Activated CD8-positive, alpha-beta memory T cell treated with anti-CD3 and anti-CD28 coated beads for 1 hour (primary cell): Measurements from ENCODE around the gene SIDT1.

Experiments
- DNase-seq, 2 donors: peaks; one replicate each; pipeline ENCODE4 v3.0.0-alpha.2; 2020; ENCODE audit warnings: low read depth in 1 of 2; ENCODE audit errors: extremely low read depth in 1 of 2

The SIDT1 gene

DNA sequence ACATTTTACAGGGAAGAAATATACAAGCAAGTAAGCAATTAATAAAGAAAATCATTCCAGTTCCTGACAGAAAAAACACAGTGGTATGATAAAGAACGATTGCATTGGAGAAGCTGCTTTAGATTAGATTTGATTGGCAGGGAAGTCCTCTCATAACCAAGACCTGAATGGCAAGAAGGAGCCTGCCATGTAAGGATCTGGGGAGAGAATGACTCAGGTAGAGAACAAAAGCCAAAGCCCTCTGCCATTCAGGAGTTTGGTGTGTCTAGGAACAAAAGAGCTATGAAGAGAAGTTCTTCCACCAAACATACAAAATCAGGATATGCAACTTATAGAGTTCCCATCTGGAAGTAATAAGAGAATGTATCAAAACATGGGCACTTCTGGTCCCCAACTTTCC, 57.6 kb downstream of the SIDT1 start:
- no peak for DNase-seq

DNA sequence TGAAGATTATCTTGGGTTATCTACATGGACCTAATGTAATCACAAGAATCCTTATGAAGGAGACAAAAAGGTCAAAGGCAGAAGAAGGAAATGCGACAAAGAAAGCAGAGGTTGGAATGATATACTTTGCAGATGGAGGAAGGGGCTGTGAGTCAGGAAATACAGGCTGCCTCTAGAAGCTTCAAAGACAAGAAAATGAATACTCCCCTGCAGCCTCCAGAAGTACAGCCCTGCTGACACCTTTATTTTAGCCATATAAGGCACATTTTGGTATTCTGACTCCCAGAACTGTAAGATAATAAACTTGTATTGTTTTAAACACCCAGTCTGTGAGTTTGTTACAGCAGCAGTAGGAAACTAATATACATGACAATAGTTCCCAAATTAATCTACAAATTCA, 58.6 kb downstream of the SIDT1 start:
- no peak for DNase-seq

DNA sequence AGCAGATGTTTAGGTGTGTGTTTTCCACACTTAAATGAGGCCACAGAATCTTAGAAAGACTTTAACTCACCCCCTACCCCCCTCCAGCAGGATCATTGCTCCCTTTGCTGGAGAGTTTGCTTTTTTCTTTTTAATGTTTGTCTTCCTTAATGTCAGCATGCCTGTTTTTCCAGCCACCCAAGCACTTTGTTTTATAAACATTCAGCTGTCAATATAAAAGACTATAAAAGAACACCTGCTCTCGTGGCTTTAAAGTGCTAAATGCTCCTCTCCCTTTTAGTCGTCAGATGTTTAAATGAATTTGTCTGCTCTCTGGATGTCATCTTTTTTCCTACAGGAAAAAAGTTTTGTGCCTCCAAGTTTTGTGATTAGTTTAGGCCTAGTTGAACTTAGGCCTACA, 61.7 kb downstream of the SIDT1 start:
- DNase-seq = no peak

GRCh38 chr3:113597596-113598354, 65.4 kb downstream of the SIDT1 start:
- DNase-seq = no peak

DNA sequence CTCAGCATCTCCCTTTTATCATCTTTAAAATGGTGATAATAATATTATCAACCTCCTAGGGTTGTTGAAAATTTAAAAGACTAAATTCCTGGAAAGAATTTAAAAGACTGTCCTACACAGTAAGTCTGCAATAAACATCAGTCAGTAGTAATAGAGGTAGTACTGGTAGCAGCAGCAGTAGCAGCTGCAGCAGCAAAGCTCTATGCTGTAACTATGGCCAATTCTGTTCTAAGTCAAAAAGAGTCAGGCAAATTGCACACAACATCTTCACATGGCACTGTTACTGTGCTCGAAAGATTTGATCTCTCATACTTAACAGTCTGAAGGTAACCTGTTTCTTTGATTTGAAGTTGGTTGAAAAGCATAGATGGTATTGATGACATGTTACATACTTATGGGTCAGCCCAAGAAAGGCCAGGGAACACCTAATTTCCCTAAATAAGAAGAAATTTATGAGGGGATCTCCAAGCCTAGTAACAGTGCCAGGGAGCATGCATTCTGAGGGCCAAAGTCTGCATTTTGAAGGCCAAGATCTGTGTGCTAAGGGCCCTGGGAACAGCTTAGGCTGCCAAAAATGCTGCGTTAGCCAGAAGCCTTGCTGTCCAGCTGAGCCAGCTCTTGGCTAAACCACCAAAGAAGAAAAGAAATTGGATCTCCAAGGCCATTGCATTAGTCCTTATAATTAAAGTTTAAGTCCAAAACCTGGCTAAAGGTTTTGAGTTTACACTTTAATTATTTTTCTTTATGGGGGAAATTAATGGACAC, 68.2 kb downstream of the SIDT1 start:
- no peak for DNase-seq

- DNase-seq = no peak
Measured at GRCh38 chr3:113601240-113601639, 68.9 kb downstream of the SIDT1 start.

DNA sequence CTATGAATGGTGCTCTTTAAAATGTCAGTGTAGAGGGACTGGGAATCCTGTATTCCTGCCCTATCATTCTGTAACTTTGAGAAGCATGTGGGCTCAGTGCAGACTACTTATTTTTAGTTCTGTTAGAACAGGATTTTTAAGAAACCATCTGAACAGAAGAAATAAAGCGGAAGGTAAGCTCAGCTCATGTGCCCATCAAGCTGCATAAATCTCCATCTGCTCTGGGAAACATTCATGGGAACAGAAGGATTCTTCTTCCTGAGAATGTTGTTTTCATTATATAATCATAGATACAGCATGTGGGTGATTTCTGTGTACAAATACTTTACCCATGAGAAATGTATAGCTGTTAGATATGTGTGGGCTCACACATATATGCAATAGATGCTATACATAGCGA, 69.9 kb downstream of the SIDT1 start:
- DNase-seq = no peak

DNA sequence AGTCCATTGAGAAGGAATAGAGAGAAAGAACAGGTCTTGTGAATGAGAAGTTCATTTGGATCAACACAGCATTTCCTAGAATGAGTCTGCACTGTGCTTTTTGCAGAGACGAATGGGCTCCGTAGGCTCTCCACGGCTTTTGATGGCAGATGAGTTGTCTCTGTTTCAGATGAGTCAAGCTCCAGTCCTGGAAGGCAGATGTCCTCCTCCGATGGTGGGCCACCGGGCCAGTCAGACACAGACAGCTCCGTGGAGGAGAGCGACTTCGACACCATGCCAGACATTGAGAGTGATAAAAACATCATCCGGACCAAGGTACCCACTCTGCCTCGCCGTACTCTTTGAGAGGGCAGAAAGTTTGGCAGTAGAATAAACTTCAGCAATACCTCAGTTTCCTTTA, 70.5 kb downstream of the SIDT1 start:
- DNase-seq = no peak

GRCh38 chr3:113606539-113607218, 74.3 kb downstream of the SIDT1 start:
- DNase-seq = no peak

GRCh38 chr3:113607219-113607596, 74.9 kb downstream of the SIDT1 start:
- DNase-seq = no peak

DNA sequence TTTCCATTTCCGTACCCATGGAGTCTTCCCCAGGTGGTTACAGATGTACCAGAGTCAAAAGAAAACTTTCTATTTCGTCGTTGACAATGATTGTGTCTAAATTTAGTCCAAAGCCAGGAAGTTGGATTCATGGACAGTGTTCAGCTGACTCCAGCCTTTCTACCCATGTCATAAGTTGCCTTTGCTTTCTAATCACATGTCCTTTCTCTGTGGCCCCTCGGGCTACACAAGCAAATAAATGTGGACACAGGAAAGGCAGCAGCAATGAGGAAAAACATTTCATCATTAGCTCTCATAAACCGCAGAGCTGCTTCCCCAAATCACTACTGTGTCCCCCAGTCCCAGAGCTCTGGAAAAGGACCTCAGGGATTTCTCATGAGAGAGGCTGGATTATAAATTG, 82.0 kb downstream of the SIDT1 start:
- no peak for DNase-seq

DNA sequence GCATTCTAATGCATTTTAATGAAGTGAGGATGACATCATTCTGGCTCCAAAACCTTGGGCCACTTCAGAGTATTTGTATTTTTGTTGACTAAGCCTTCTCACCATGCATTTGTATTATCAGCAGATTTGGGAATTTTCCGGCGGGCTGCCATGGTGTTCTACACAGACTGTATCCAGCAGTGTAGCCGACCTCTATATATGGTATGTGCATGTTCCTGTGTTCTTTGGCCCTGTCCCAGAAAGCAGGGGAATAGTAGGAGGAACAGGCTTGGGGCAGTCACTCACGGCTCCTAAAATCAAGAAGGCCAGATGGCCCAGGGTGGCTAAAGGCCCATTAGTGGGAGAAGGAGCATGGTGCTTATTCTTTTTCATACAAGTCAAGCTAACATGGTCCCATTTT, 83.6 kb downstream of the SIDT1 start:
- DNase-seq = no peak

DNA sequence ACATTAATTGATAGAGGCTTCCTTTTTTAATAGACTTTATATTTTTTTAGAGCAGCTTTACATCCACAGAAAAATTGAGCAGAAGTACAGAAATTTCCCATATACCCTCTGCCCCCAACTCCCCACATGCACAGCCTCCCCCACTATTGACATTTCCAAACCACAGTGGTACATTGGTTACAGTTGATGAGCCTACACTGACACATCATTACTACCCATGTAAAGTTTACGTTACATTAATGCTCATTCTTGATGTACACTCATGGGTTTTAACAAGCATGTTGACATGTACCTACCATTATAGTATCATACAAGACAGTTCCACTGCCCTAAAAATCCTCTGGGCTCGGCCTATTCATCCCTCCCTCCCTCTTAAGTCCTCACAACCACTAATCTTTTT, 85.4 kb downstream of the SIDT1 start:
- DNase-seq = no peak

GRCh38 chr3:113620091-113620490, 87.7 kb downstream of the SIDT1 start:
- no peak for DNase-seq

- DNase-seq = no peak
Measured at GRCh38 chr3:113623324-113623723, 91.0 kb downstream of the SIDT1 start.

GRCh38 chr3:113623811-113624210, 91.5 kb downstream of the SIDT1 start:
- DNase-seq = no peak

GRCh38 chr3:113625834-113626233, 93.5 kb downstream of the SIDT1 start:
- DNase-seq = no peak

DNA sequence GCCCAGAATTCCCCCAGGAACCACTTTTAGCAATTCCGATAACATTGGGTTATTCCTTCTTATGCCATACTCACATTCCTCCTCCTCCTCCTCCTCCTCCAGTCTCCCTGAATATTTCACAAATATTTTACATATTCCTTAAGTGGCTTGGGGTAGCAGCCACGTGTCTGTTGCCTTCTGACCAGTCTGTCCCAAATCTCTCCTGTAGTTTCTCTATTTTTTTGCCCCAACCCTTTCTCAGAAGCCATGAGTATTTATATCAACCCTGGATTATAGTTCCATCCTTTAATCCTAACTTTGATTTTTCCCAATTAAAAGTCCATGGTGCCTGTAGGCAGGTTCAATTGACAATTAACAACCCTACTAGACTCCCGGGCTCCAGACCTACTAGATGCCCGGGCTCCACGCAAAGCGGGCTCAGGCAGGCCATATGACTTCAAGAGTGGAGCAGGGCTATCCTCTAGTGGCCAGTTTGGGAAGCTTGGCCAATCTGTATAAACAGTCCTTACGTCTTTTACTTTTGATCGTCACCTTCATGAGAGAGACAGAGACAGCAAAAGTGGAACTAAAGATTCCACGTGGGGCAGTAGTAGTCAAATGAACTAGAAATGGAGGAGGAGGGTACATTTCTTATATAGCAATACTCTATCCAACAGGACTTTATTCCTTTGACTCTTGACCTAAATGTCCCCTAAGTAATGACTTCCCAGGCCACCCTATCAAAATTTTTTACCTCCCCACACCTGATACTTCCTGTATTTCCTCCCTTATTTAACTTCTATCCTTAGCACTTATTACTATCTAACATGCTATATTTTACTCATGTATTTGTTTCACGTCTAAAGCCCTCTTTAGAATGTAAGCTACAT, 94.4 kb downstream of the SIDT1 start:
- DNase-seq = no peak

DNA sequence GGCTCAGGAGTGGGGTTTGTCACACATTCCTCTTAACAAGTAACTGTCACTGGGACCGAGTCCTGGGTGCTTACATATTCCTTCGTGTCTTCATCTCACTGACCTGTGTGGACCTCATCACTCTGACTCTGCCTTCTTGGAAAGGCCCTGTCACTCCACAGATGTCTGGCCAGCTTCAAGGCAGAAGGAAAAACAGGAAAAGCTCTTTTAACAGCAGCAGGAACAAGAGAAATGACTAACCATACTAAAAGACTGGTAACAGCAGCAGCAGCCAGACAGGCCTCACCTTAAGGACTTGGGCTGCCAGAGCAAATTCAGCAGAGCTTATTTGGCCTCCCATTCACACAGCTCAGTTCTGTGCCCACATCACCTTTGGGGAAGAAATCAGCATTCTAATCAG, 96.0 kb downstream of the SIDT1 start:
- no peak for DNase-seq

- DNase-seq = no peak
Measured at GRCh38 chr3:113628788-113629187, 96.4 kb downstream of the SIDT1 start.
